ENCODE data around the gene VTI1A.

DNA sequence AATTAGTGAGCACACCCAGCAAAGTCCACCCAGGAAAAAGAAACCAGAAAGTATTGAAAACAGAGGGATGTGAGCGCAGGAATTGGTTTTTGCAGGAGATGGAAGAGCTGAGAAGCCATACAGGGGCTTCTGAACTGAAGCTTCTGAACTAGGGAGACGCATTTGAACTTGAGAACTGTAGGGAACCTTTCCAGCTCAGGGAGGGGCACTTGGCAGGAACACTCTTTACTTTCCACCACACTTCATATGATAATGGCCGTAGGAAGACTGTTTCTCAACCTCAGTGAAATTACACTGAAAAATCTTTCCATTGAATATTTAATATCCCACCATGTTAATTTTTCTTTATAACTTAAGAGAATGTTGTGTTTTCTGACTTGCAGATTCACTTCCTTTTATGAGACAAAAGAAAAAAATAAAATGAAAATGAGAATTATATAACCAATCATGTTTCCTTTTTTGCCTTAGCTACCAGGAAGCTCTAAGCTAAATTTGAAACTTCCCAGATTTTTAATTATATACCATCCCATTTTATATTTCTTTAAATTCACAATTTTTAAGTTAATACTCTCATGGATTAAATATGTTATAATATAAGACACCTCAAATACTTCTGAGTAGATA is 404.7 kb downstream of the VTI1A start:
- TF ChIP-seq TAF1 (IDR thresholded peaks at IDR 0.05; ENCODE audit: borderline replicate concordance, low read depth, low read length) (no peak), POLR2A (IDR thresholded peaks at IDR 0.05; ENCODE audit: low read depth, low read length) (no peak)

Data from GM12892 (cell line).